Peyer's patch (tissue), 4 donors: Measurements from ENCODE around the gene CD99.

ENCODE experiments used
- POLR2A ChIP-seq, 2 donors: fragments of 450-650 bp; IDR thresholded peaks; one replicate each; pipeline ENCODE4 v1.5.1; 2017; ENCODE audit warnings: antibody characterized with exemption in 2 of 2, mild to moderate bottlenecking in 2 of 2, moderate library complexity in 2 of 2
- TF ChIP-seq, protein P1 (sequence below), 6 experiments: fragments of 450-650 bp in 4 of 6; fragments of 200-600 bp in 2 of 6; sonication (generic) in 1 of 6; IDR thresholded peaks; one replicate each; pipeline ENCODE4 v1.5.1; 2017 to 2019; ENCODE audit warnings: antibody characterized with exemption in 6 of 6, mild to moderate bottlenecking in 3 of 6, moderate library complexity in 1 of 6

DNA sequence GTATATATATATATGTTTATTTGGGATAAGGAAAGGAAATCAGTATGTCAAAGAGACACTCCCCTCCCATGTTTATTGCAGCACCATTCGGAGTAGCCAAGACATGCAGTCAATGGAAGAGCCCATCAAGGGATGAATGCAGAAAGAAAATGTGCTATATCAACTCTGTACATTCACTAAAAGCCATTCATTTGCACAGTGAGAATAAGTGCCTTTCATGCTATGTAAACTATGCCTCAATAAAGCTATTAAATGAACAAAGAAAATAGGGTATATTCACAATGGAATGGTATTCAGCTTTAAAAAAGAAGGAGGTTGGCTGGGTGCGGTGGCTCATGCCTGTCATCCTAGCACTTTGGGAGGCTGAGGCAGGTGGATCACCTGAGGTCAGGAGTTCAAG is 20.3 kb downstream of the CD99 start:
- TF ChIP-seq, protein P1, sequence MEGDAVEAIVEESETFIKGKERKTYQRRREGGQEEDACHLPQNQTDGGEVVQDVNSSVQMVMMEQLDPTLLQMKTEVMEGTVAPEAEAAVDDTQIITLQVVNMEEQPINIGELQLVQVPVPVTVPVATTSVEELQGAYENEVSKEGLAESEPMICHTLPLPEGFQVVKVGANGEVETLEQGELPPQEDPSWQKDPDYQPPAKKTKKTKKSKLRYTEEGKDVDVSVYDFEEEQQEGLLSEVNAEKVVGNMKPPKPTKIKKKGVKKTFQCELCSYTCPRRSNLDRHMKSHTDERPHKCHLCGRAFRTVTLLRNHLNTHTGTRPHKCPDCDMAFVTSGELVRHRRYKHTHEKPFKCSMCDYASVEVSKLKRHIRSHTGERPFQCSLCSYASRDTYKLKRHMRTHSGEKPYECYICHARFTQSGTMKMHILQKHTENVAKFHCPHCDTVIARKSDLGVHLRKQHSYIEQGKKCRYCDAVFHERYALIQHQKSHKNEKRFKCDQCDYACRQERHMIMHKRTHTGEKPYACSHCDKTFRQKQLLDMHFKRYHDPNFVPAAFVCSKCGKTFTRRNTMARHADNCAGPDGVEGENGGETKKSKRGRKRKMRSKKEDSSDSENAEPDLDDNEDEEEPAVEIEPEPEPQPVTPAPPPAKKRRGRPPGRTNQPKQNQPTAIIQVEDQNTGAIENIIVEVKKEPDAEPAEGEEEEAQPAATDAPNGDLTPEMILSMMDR (IDR thresholded peaks at IDR 0.05): no peak
- no peak for TF ChIP-seq POLR2A (IDR thresholded peaks at IDR 0.05)
